PC-3 (cell line): ENCODE data around the gene TMC5.

Source experiments
- EZH2 ChIP-seq: fragments of 300-600 bp; sonication (generic); IDR thresholded peaks from one replicate; pipeline ENCODE4 v1.6.1; 2017; ENCODE audit warnings: antibody characterized with exemption, mild to moderate bottlenecking, low read length; ENCODE audit not compliant: unreplicated experiment
- TF ChIP-seq, protein P1 (sequence below): fragments of 300-600 bp; sonication (generic); conservative IDR thresholded peaks from 2 replicates; pipeline ENCODE4 v1.5.1; 2017; ENCODE audit warnings: antibody characterized with exemption, low read depth, mild to moderate bottlenecking, low read length

DNA sequence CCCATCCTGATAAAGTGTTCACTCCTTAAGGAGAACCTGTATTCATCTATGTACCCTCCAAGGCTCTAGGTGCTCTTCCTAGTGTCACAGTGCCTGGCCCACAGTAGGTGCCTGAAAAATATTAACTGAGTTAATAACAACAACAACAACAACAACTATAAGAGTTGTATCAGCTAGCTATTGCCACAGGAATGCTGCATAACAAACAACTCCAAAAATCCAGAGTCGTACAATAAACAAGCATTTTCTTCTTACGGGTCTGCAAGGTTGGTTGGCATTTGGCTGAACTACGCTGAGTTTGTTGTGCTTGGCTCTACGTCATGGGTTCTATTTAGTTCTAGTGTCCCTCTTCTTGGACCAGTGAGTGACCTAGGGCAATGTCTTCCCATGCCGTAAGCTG lies 29.2 kb downstream of the TMC5 start:
- TF ChIP-seq EZH2 = no peak
- TF ChIP-seq, protein P1, sequence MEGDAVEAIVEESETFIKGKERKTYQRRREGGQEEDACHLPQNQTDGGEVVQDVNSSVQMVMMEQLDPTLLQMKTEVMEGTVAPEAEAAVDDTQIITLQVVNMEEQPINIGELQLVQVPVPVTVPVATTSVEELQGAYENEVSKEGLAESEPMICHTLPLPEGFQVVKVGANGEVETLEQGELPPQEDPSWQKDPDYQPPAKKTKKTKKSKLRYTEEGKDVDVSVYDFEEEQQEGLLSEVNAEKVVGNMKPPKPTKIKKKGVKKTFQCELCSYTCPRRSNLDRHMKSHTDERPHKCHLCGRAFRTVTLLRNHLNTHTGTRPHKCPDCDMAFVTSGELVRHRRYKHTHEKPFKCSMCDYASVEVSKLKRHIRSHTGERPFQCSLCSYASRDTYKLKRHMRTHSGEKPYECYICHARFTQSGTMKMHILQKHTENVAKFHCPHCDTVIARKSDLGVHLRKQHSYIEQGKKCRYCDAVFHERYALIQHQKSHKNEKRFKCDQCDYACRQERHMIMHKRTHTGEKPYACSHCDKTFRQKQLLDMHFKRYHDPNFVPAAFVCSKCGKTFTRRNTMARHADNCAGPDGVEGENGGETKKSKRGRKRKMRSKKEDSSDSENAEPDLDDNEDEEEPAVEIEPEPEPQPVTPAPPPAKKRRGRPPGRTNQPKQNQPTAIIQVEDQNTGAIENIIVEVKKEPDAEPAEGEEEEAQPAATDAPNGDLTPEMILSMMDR = no peak
